BE2C (cell line): ENCODE results near the gene ZSWIM5.

ENCODE experiments used
- DNase-seq: peaks from one replicate; pipeline ENCODE4 v3.0.0-alpha.2; 2020
- H3K27me3 ChIP-seq: fragments of 250-450 bp; sonication (Bioruptor Pico); 2 replicates; pipeline ENCODE4 v1.5.1; 2020; ENCODE audit warnings: mild to moderate bottlenecking
- H3K36me3 ChIP-seq: fragments of 250-450 bp; sonication (Bioruptor Pico); 2 replicates; pipeline ENCODE4 v1.5.1; 2020; ENCODE audit warnings: mild to moderate bottlenecking
- H3K4me1 ChIP-seq: fragments of 250-450 bp; sonication (Bioruptor Pico); 2 replicates; pipeline ENCODE4 v1.5.1; 2020
- H3K4me3 ChIP-seq: 2 replicates; pipeline ENCODE4 v1.5.1; 2011; ENCODE audit warnings: low read depth, low read length
- H3K9me3 ChIP-seq: fragments of 250-450 bp; sonication (Bioruptor Pico); 2 replicates; pipeline ENCODE4 v1.5.1; 2020
- TF ChIP-seq, protein P1 (sequence below): IDR thresholded peaks from 2 replicates; pipeline ENCODE4 v1.5.1; 2012; ENCODE audit warnings: mild to moderate bottlenecking, low read depth, low read length

ZSWIM5 gene

DNA sequence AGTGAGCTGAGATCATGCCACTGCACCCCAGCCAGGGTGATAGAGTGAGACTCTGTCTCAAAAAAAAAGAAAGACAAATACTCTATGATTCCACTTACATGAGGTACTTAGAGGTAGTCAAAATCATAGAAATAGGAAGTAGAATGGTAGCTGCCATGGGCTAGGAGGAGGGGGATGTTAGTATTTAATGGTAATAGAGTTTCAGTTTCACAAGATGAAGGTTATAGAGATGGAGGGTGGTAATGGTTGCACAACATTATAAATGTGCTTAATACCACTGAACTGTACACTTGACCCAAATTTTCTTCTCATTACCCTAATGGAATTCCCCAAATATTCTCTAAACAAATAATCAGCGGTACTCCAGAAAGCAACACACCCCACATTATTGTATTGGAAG is 232.8 kb downstream of the ZSWIM5 start:
- H3K27me3 ChIP-seq: no peaks in the 10 kb centered on the region

DNA sequence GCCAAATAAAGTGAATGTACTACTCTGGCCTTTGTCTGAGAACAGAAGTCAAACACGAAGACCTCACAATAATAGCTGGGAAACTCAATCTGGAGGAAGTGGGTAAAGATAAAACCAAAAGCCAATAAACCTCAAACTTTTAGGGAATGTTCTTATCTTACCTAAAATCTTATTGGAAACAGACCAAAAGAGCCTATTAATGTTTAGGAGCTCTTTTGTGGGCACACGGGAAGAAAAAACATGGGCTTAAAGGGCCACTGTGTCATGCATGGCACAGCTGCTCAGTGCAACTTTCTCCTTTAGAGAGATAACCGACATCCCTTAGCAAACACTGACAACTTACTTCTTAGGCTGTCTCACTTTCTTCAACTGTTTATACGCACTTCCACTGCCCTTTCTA is 236.1 kb downstream of the ZSWIM5 start:
- Histone ChIP-seq H3K4me3 (no peak overlapping the region), H3K27me3 (no peaks in the 10 kb centered on the region), H3K36me3 (no peaks in the 10 kb centered on the region; the same call in 1 of the 2 replicates), H3K4me1 (no peaks in the 10 kb centered on the region), H3K9me3 (no peaks in the 10 kb centered on the region)
- no peak for DNase-seq
- TF ChIP-seq, protein P1, sequence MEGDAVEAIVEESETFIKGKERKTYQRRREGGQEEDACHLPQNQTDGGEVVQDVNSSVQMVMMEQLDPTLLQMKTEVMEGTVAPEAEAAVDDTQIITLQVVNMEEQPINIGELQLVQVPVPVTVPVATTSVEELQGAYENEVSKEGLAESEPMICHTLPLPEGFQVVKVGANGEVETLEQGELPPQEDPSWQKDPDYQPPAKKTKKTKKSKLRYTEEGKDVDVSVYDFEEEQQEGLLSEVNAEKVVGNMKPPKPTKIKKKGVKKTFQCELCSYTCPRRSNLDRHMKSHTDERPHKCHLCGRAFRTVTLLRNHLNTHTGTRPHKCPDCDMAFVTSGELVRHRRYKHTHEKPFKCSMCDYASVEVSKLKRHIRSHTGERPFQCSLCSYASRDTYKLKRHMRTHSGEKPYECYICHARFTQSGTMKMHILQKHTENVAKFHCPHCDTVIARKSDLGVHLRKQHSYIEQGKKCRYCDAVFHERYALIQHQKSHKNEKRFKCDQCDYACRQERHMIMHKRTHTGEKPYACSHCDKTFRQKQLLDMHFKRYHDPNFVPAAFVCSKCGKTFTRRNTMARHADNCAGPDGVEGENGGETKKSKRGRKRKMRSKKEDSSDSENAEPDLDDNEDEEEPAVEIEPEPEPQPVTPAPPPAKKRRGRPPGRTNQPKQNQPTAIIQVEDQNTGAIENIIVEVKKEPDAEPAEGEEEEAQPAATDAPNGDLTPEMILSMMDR: no peak

More for the DNA sequence above, 232.8 kb downstream of the ZSWIM5 start:
- H3K4me3 ChIP-seq: no peak overlapping the region
- TF ChIP-seq, protein P1: no peak
- DNase-seq: no peak
- no peaks in the 10 kb centered on the region for H3K9me3 ChIP-seq
- no peaks in the 10 kb centered on the region for H3K4me1 ChIP-seq
- peaks cover 3% of the 10 kb centered on the region; the same call in 1 of the 2 replicates for H3K36me3 ChIP-seq
